ENCODE measurements around the gene TNNT2. TPM values are rescaled to one million over a fixed set of nuclear protein-coding genes. Genes with fewer than 3 reads are reported as not detected.
A peak's percentile ranks its signal among the peaks of the same experiment; 100 is the strongest.

Gene TNNT2
- total RNA-seq, 2 donors from 2014 or later = 0.31 to 0.58 TPM

DNA sequence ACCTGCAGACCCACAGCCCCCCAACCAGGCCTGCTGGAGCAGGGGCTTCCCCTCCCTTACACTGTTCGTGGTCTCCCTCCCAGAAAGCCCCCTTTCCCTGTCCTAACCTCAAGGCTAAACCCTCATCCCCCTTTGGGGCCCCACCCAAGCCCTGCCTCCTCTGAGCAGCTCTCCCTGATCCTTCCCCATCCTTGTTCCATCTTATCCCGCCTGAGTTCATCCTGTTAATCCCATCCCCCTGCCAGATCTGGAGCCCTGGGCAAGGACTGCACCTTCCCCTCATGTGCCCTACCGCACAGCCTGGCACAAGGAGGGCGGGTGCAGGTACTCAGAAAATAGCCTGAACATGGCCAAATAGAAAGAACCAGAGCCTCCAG lies 6.9 kb upstream of the TNNT2 start:
- ATAC-seq (no peak), DNase-seq (no peak)
- intact Hi-C loops (cut with DNase I, micrococcal nuclease) = no loop called here

DNA sequence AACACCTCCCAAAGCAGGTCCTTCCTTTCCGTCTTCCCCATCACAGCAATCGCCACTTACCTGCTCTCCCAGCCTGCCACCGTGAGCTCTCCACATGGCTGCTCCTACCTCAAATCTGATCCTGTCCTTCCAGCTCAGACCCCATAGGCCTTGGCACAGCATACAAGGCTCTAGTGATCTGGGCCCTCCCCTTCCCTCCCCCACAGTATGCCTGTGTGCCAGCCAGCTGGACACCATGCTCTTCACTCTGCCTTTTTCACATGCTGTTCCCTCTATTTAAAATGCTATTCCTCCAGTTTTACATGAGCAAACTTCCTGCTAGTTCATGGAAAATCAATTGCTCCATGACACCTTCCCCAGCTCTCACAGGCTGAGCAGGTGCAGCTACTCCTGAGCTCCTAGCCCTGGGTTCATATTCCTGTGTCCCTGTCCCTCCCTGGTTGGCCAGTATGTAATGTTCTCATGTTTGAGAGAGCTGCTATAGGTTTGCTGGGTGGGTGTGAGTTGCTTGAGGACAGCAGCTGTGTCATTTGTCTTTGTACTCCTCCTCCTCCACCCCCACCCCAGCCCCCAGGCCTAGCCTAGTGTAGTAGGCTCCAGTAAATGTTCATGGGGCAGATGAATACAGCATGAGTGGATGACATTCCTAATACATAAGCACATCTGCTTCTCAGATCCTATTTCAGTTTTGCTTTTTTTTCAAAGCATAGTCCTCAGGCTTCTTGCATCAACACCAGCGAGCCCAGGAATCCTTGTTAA lies 6.3 kb upstream of the TNNT2 start:
- no peak for ATAC-seq
- intact Hi-C loops (cut with DNase I, micrococcal nuclease) = no loop called here

DNA sequence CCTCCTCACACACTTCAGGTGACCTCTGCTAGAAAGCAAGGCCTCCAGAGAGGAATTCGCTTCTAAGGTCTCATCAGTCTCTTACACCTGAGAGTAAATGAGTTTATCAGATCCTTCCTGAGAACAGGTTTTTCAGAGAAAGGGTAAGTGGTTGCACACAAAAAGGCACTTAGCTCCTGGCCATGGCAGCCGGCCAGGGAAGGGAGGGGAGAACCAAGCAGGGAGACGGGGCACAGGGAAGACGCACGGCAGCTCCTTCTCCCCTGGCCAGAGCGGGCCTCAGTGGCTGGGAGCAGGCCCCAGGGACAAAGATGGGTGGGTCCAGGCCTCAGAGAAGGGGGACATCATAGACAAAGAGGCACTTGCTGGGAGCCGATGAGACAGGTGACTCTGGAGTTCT lies 3.6 kb upstream of the TNNT2 start:
- no peak for DNase-seq
- intact Hi-C loops (cut with DNase I, micrococcal nuclease) = no loop called here
- ATAC-seq = no peak

More for the DNA sequence above, 6.3 kb upstream of the TNNT2 start:
- DNase-seq = no peak

DNA sequence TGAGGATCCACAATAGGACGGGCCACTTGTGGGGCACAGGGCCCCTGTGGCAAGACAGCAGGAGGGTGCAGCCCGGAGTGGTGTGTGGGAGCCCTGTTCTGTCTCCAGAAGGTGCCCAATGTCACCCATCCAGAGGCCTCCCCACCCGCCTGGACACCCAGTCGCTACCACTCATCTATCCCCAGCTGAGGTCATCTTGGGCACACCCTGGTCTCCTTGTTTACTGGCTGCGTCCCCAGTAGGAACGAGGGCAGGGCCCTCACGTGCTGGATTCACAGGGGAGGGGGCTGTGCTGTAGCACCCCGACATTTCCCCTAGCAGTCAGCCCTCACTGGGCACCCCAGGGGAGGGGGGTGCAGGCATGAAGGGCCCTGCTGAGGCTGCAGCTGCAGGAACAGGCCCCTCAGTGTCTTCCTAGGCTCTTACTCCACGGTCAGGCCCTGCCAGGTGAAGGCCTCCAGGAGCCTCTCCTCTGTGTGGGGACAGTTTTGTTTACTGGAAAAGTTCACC lies 2.3 kb upstream of the TNNT2 start:
- ATAC-seq = peak; percentile 41
- DNase-seq = no peak
- intact Hi-C loops (cut with DNase I, micrococcal nuclease) = no loop called here

DNA sequence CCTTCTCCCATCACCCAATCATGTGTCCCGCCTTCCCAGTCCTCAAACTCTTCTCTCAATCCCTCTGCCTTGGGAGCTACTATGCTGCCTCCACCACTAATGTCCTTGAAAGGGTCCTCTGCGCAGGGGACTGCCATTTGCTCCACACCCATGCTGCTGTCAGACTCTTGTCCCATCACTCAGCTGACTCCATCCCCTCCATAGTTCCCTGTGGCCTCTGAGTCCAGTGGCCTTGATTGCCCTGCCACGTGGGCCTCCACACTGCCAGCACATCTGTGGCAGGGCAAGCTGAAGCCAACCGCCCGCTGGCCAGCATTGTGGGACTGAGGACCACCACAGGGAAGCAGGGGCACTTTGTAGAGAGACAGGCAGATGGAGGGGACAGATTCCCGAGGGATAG lies 1.3 kb upstream of the TNNT2 start:
- intact Hi-C loops (cut with DNase I, micrococcal nuclease) = no loop called here
- no peak for DNase-seq
- ATAC-seq = peak; percentile 7

DNA sequence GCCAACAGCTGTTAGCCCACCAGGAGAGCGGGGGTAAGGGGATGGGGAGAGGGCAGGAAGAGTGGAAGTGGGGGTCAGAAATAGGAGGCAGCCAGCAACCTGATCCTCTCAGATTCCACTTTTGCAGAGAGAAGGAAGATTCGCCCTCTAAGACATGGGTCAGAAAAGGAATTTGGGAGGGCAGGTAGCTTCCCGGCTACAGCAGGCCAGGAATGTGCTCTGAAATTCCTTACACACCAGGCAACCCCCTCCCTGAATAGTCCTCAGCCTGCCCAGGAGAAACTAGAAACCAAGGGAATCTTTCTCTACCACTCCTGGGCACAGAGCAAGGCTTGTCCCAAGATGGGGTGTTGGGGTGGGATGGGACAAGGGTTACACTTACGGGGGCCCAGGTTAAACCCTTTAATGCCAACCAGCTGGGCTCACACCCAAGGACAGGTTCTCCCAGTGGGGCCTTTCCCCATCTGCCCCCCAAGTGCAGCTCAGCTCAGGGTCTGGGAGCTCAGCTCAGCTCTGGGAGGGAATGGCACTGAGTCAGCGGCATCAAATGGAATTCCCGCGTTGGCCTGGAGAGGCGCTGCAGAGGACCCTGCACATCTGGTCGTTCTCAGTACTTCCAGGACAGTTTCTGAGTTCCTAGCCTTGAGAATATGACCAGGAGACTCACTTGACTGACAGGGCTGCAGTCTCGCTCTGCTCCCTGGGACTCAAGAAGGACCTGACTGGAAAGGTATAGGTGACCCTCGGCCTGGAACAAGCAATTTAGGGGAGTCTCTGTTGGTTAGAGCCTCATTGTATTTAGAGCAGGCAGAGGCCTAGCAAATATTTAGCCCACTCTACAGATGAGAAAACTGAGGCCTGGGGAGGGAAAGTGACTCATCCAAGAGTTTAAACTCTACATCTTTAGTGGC lies 761 bp downstream of the TNNT2 start:
- intact Hi-C loops (cut with DNase I, micrococcal nuclease) = no loop called here
- ATAC-seq (peak; percentile 44), DNase-seq (peak in 1 of 2 donors; percentile 33)

DNA sequence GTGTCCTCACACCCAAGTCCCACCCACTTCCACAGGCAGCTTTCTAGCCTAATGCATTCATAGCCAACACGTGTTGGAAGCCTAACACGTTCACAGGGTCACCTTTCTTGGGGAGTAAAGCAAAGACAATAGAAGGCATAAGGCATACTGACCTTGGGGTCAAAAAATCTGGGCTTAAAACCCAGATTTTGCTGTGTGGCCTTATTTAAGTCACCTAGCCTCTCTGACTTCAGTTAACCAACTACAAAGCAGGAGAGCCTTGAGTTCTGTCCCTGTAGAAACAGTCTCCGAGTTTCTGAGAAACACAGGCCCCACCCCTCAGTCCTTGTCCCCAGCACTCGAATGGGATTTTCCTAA lies 1.4 kb downstream of the TNNT2 start:
- no peak for ATAC-seq
- intact Hi-C loops (cut with DNase I, micrococcal nuclease) = no loop called here

DNA sequence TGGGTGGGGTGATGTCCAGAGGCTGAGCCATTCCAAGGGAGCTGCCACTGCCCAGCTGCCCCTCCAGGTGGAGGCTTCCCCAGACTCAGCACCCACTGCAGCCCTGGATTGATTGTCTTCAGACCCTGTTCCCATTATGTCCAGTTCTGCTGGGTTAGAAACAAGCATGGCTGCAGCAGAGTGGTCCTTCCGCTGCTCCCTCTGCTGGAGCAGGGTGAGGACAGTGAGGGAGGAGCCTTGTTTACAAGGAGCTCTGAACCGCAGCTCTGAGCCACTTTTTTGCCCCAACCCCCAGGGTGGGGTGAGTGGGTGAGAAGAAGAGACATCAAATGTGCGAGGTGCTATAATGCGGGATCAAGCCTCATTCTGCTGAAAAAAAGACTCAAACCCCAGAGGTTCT lies 2.3 kb downstream of the TNNT2 start:
- no peak for ATAC-seq
- intact Hi-C loops (cut with DNase I, micrococcal nuclease) = no loop called here
- DNase-seq = no peak

More for the DNA sequence above, 1.4 kb downstream of the TNNT2 start:
- no peak for DNase-seq

DNA sequence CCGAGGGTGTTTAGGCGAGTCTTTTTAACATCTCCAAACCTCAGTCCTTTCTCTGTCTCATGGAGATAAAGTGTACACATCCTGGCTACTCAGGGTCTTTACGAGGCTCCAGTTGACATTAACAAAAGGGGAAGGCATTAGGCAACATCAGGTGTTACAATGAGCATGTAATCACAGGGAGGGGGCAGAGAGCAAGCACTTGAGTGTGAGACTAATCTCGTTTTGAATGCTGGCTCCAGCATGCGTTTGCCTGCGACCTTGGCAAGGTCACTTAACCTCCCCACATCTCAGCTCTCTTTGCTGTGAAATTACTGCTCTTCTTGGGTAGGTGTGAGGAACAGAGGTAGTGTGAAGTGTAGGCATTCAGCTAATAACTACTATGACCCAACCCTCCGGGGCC lies 3.1 kb downstream of the TNNT2 start:
- intact Hi-C loops (cut with DNase I, micrococcal nuclease) = no loop called here
- ATAC-seq (no peak), DNase-seq (no peak)

DNA sequence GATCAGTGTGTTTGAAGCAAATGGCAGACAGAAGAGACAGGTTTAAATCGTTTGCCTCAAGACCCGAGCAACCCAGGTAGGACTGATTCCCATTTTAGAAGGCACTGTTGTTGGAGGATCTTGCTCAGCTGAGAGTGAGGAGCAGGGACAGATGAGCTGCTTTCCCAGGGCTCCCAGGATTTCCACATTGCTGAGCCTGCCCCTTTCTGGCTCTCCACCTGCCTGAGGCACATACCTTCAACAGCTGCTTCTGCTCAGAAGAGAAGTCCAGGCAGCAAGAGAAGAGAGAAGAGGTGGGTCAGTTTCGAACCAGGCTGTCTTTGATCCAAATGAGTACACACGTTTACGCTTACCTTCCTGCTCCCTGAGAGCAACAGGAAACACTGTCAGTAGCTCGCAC lies 5.7 kb downstream of the TNNT2 start:
- DNase-seq (no peak), ATAC-seq (no peak)
- intact Hi-C loops (cut with DNase I, micrococcal nuclease) = no loop called here

DNA sequence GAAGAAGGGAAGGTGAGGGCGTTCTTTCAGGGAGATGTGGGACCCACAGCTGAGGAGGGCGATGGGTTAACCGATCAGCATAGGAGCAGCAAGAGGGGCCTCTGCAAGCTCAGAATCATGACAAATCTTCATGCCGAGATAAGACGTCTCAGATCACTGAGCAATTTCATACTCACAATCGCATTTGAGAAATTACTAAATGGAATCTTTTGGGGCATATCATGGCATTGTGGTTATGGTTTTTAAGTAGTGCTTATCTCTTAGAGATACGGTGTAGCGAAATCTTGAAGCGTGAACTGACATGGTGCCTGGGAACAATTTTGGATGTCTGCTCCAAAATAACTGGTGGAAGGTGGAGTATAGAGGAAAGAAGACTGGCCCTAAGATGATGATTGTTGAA lies 6.2 kb downstream of the TNNT2 start:
- ATAC-seq (no peak), DNase-seq (no peak)
- intact Hi-C loops (cut with DNase I, micrococcal nuclease) = no loop called here

DNA sequence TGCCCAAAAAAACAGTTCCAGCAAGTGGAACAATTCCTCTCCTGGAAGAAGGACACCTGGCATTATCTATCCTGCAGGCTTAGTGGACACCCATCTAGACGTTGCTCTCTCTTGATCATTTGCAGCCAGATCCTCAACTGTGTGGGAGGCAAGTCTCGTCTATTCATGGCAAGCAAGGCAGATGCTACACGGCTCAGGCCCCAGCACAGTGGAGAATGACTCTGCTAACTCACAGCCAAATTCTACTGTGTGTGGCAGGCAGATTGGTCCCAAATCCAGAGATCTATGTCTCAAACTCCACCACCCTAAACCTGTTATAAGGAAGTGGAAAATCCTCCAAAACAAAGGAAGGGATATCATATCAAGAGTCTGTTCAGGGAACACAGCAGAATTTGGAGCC lies 7.0 kb downstream of the TNNT2 start:
- intact Hi-C loops (cut with DNase I, micrococcal nuclease) = no loop called here
- DNase-seq = no peak
- ATAC-seq = no peak

DNA sequence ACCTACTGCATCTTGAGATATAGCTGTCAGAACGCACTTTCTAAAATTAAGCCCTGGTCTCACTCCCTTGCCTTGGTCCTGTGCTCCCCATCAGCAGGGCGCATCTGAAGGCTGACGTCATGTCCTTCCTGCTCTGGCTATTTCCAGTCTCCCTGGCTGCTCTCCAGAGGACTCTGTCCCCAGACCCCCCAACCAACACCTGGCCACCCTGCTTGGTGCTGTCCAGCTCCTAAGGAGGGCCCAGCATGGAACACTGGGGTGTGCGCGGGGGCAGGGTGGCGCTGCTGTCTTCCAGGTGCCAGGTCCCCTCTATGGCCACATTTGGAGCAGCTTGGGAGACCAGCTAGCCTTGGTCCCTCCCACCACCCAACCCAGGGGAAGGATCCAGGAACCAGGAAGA lies 8.3 kb downstream of the TNNT2 start:
- DNase-seq = no peak
- peak; percentile 7 for ATAC-seq
- intact Hi-C loops (cut with DNase I, micrococcal nuclease) = no loop called here

DNA sequence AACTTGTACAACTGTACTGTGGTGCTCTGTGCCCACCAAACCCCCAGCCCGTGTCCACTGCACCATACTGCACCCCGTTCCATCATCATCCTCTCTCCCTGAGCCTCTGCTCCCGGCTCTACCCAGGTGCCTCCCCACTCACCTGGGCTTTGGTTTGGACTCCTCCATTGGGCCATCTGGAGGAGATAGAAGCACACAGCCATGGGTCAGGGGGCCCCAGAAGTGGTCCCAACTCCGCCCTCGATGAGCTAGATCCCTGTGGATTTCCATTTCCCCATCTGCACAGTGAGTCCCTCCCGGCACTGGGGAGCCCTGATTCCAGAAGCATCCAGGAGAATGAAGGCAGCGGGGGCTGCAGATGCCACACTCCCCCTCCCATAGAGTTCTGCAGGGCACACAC lies 10.8 kb downstream of the TNNT2 start:
- intact Hi-C loops (cut with DNase I, micrococcal nuclease) = no loop called here
- ATAC-seq (no peak), DNase-seq (no peak)

DNA sequence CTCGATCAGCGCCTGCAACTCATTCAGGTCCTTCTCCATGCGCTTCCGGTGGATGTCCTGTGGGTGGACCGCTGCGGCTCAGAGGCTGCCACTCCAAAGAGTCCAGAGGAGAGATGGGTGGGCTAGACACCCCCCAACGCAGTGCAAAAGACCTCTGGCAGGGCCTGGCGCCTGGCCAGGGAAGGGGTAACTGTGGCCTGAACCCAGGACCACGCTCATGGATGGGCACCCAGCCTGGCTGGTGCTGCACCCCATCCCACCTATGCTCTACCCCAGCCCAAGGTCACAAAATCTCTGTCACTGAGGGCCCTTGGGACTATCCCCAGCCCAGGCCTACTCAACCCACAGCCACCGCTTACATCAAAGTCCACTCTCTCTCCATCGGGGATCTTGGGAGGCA lies 12.2 kb downstream of the TNNT2 start:
- intact Hi-C loops (cut with DNase I, micrococcal nuclease) = no loop called here
- no peak for ATAC-seq
- DNase-seq = no peak

DNA sequence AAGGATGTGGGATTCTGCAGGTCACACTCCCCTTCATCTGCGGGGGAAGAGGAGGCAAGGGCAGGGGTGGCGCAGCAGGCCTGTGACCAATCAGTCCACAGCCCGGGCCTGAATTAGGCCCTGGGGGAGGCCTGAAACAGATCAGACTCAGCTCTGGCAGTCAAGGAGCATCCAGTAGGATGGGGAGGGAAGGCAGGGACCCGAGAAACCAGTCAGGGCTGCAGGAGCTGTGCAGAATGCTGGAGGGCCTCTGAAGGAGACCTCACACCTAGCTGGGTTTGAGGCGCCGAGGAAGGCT lies 12.7 kb downstream of the TNNT2 start:
- intact Hi-C loops (cut with DNase I, micrococcal nuclease) = loop anchor here (5.0 kb wide), 1 partner anchor 112 kb away; no protein-coding TSS in a partner anchor
- DNase-seq (no peak), ATAC-seq (no peak)

DNA sequence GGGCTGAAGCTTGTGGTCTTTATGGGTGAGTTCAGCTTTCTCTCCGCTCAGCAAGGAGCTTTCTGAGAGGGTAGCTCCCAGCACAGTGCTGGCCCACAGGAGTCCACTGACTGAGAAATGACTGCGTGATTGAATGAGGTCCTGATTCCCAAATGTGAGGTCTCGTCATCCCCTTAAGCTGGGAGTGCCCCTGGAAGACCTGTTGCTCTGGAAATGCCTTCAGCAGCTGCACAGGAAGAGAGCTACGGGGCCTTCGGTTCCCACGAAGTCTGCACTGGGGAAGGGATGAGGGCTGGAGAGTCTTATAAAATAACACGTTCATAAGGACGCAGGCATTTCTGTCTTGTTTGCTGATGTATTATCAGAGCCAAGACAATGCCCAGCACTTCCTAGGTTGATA lies 14.0 kb downstream of the TNNT2 start:
- DNase-seq = no peak

DNA sequence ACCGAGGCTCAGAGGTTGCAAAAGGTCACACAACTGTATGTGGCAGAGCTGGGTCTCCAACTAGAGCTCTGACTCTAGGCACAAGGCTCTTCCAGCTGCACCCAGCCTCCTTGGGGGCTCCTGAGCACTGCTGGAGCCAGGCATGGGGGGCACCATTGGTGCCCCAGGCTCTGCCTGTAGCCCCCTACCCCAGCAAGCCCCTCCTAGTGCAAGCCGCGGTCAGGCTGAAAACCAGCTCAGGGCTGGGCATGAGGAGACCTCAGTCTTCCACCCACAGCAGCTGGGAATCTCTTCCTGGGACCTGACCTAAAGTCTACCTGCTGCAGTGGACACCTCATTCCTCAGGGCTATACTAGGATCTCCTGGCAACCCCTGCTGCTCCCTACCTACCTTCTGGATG lies 14.6 kb downstream of the TNNT2 start:
- no peak for DNase-seq
- ATAC-seq = no peak
- intact Hi-C loops (cut with DNase I, micrococcal nuclease) = loop anchor here (5.0 kb wide), 1 partner anchor 111 kb away; no protein-coding TSS in a partner anchor

More for the DNA sequence above, 14.0 kb downstream of the TNNT2 start:
- ATAC-seq = no peak
- intact Hi-C loops (cut with DNase I, micrococcal nuclease) = loop anchor here (5.0 kb wide), 1 partner anchor 111 kb away; no protein-coding TSS in a partner anchor

DNA sequence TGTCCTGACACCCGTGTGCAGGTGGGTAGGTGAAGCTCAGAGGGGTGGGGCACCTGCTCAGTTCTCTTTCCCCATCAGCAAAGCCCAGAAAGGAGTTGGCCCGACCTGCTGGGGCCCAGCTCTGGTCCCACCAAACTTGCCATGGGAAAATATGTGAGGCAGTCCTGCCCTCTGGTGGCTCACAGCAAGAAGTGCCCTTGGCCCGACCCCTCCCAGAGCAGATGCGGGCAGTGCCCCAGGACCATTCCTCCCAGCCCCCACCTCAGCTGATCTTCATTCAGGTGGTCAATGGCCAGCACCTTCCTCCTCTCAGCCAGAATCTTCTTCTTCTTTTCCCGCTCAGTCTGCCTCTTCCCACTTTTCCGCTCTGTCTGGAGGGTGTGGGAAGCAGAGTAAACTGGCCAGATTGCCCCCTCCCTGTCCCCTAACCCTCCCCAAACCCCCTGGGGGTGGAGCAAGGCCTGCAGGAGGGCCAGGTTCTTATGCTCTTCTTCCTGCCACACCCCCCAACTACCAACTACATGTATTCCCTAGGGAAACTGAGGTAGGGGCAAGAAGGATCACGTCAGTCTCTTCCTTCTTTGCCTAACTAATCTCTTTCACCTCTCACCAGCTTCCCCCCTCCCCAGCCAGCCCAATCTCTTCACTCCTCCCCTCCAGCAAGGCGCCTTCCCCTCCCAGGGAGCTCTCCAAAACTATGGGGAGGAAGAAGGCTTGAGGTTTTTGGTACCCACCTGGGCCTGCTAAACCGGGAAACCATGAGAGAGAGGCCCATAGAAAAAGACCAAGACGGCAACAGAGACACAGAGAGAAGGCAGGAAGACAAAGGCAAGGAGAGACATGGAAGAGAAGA lies 15.6 kb downstream of the TNNT2 start:
- ATAC-seq (peak; percentile 78), DNase-seq (peak in 1 of 2 donors; percentile 36)
- intact Hi-C loops (cut with DNase I, micrococcal nuclease) = loop anchor here (5.0 kb wide), 1 partner anchor 110 kb away; no protein-coding TSS in a partner anchor
